Hepatocyte (in vitro differentiated cells): ENCODE measurements around the gene PRR27.

Experiments
- EZH2 ChIP-seq: fragments of 200-600 bp; sonication (generic); IDR thresholded peaks from 2 replicates; pipeline ENCODE4 v1.6.1; 2016; ENCODE audit warnings: antibody characterized with exemption, mild to moderate bottlenecking, borderline replicate concordance
- TF ChIP-seq, protein P1 (sequence below): fragments of 200-600 bp; sonication (generic); IDR thresholded peaks from 2 replicates; pipeline ENCODE4 v1.5.1; 2016; ENCODE audit warnings: antibody characterized with exemption, mild to moderate bottlenecking; ENCODE audit not compliant: poor library complexity

DNA sequence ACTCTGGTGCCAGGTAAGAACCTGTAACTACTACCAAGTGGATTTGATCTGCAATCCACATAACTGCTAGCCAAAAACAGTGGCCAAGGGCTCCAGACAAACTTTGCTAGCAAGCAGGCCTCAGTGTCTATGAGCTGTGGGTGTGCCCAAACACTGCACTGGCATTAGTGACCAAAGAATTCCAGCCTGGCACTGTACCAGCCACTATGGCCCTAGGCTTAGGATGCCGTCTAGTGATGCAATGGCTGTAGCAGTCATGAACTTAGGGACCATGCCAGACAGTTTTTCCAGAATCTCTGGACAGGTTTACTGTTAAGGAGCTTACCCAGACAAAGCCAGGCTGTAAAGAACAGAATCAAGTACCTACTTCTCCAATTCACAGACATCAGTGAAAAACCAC lies 33.7 kb upstream of the PRR27 start:
- TF ChIP-seq, protein P1, sequence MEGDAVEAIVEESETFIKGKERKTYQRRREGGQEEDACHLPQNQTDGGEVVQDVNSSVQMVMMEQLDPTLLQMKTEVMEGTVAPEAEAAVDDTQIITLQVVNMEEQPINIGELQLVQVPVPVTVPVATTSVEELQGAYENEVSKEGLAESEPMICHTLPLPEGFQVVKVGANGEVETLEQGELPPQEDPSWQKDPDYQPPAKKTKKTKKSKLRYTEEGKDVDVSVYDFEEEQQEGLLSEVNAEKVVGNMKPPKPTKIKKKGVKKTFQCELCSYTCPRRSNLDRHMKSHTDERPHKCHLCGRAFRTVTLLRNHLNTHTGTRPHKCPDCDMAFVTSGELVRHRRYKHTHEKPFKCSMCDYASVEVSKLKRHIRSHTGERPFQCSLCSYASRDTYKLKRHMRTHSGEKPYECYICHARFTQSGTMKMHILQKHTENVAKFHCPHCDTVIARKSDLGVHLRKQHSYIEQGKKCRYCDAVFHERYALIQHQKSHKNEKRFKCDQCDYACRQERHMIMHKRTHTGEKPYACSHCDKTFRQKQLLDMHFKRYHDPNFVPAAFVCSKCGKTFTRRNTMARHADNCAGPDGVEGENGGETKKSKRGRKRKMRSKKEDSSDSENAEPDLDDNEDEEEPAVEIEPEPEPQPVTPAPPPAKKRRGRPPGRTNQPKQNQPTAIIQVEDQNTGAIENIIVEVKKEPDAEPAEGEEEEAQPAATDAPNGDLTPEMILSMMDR = no peak
- TF ChIP-seq EZH2 = no peak
